Measurements from ENCODE around the gene MED13L.
"Not testable (repeated sequence)": the region's sequence is repeated elsewhere in the genome, so short reads cannot be mapped to it uniquely, and the experiment has no call there.

The MED13L gene

DNA sequence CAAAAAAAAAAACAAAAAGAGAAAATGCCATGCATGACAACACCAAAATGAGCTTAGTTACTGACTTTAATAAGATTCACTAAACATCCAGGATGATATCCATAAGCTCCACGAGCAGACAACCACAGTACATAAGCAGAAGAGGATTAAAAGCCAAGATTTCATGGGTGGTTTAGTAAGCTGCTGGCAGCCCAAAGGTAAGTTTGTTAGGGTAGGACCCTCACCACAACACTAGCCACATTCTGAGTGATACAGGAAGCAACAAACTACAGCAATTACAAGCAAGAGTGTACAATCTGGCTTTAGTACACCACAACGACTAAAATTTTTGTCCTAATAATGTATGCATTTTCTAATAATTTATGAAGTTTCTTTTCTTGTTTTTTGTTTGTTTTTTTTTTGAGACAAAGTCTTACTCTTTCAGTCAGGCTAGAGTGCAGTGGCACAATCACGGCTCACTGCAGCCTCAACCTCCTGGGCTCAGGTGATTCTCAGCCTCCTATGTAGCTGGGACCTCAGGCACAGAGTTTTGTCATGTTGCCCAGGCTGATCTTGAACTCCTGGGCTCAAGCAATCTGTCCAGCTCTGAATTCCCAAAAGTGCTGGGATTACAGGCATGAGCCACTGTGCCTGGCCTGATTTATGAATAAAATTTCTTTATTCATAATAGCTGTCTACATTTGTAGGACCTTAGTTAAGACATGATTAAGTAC is 221.4 kb downstream of the MED13L start:
- DNase-seq = no peak
- peak; percentile 55 for ATAC-seq

DNA sequence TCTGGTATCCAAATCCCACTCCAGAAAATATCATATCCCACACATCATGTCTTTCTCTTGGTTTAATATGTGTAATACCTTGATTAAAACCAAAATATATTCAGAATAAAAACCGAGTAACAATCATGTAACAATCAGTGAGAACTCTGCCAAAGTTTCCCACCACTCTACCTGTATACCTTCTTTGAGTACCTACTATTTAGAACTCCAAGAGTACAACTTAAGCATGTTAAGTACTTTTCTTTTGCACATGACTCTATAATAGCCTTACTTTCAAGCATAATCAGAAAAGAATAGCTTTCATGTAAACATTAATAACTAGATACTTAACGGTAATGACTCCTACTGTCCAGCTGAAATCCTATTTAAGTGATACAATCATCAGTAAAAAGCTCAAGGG is 223.2 kb downstream of the MED13L start:
- DNase-seq = no peak
- no peak for ATAC-seq

DNA sequence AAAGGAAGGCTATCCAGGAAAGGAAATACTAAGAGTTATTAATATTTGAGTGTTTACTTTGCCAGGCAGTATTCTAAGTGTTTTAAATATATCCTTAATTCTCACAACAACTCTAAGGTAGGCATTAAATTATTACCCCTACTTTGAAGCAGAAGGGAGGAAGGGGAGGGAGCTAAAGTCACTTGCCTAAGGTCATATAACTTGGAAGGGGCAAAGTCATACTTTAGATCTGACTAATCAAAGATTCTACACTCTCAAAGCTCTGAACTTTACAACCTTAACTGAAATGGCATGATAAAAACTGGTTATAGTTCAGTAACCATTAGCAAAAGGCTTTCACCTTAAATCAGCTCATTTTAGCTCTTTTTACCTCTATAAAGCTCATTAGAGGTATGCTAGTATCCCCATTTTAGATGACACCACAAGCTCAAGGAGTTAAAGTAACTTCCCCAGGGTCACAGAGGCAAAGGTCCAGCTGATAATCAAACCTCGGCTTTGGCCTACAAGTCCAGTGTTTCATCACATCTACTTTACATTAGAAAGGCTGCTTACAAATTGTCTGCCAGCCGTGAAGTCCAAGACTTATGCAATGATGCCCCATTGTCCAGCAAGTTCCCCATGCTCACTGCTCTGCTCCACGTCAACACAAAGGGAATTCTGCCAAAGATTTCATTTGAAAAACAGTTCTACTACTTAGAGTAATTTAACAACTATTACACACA is 223.9 kb downstream of the MED13L start:
- DNase-seq = no peak

DNA sequence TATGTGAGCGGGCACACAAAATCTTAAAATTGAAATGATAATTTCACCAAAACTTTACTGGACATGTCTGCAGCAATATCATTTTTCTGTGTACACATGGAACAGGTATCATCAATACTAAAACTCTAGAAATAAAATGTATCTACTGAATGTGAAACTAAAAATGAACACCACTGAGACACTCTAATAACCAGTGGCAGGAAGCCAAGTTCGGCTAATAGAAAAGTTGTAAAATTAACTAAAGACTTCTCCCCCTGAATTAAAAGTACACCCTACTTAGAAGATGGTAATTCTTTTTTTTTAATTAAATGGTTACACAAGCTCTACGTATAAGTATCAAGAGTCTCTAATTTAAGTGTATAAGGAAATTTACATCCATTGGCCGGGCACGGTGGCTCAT is 227.2 kb downstream of the MED13L start:
- ATAC-seq (no peak), DNase-seq (no peak)

More for the DNA sequence above, 223.9 kb downstream of the MED13L start:
- ATAC-seq = peak; percentile 55

DNA sequence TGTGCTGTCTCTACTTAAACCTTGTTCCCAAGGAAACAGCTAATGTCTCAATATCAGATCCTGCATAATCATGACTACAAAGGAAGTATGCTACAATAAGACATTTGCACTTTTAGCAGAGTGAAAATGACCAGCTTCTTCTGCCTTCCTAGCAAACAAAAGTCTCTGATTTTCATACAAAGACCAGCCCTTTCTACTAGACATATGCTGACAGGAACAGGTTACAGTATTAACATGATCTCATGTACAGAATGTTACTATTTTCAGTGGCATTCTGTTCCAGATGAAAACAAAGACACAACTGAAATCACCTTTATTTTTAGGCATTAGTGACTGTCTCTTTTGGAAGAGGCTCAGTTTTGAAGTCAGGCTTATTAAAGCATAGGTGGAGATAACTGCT is 228.6 kb downstream of the MED13L start:
- DNase-seq (no peak), ATAC-seq (no peak)

DNA sequence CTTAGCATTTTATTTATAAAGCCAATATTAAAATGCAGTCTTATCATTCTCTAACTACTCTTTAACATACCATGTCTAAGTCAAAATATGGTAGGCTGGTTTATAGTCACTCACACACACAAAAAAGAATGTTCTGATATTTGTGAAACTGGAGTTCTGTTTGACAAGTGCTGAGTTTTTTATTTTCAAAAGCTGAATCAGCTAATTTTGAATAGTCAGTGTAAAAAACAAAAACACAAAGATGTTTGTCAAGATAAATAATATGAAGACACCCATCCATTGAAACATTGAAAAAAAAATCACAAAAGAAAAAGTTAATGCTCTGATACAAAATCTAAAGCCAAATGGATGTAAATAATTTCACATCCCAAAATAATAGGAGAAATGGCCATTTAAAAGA is 231.5 kb downstream of the MED13L start:
- DNase-seq (no peak), ATAC-seq (no peak)

DNA sequence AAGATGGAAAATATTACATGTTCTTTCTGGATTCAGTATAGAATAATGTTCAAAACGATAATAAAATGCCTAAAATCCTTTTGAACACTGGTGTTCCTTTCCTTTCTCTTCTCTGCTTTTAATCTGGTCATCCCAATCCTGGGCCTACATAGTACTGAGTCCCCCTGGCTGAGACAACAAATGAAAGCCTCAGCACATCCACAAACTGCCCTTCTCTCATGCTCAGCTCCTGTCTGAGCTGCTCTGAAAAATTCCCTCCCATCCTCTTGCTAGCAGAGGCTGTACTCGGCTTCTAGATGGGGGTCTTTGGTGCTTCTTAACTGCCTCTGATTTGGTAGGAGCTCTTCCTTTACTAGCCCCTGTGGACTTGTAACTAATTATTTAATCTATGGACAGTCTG is 232.3 kb downstream of the MED13L start:
- ATAC-seq = no peak
- no peak for DNase-seq

DNA sequence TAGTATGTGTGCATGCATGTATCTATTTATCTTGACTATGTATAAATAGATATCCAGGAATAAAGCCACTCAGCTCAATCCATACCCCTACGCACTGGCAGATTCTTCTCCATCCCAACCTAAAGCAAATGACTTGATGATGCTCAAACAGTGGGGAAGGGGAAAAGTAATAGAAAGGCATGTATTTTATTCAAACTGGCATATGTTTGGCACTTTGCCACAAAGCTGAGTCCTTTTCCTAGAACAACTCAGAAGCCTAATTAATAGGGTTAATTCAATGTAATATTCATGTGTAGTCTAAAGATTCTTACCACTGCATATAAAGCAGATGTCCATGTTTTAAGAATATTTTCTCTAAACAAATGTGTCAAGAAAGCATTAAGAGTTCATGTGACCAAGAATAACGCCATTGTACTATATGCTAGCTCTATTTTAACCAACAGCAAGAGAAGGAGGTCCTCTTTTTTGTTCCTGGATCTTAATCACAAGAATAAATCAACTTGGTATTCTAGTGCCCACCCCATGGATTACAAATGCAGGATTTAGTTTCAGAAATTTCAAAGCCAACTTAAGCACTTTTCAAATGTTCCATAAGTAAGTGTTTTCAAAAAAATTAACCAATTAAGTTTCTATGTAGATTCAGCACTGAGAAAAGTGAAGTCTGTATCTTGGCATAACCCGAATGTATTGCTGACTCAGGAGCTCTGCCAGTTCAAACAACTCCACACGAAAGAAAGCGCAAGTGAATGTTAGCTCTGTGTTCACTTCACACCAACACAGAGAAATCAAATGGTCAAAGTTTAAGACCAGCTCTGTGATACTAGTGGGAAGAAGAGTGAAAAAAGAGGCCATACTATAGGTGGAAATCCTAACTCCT is 233.6 kb downstream of the MED13L start:
- no peak for DNase-seq
- ATAC-seq = no peak

DNA sequence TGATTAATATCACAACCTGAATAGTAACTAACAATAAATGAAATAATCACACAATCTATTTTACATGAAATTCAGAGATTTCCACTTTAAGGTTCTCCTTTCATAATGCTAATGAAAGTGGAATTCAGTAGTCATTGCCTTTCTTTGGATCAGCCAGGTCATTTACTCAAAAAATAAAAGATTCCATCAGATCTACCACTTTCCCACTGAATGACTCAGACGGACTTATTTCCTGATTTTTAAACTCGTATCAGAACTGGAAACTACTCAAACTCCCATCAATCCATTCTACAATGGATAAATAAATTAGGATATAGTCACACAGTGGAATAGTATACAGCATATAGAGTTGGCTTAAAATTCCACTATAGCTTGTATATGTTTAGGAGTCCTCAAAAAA is 237.1 kb downstream of the MED13L start:
- ATAC-seq = no peak
- no peak for DNase-seq

DNA sequence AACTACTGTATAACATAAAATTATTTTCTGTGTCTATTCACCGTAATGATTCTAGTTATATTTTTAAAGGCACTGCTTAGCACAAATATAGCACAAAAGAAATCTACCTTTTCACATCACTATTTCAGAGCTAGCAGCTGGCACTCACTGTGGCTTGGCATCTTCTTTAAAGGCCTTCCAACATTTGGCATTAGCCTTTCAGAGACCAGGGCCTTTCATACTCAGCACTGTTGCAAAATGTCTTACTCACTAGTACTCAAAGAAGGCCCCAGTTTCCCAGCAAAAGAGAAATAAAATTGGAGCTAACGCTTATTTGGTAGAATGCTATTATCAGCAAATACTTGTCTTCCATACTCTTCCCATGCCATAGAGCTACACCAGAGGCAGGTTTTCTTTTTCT is 238.4 kb downstream of the MED13L start:
- no peak for ATAC-seq
- no peak for DNase-seq

DNA sequence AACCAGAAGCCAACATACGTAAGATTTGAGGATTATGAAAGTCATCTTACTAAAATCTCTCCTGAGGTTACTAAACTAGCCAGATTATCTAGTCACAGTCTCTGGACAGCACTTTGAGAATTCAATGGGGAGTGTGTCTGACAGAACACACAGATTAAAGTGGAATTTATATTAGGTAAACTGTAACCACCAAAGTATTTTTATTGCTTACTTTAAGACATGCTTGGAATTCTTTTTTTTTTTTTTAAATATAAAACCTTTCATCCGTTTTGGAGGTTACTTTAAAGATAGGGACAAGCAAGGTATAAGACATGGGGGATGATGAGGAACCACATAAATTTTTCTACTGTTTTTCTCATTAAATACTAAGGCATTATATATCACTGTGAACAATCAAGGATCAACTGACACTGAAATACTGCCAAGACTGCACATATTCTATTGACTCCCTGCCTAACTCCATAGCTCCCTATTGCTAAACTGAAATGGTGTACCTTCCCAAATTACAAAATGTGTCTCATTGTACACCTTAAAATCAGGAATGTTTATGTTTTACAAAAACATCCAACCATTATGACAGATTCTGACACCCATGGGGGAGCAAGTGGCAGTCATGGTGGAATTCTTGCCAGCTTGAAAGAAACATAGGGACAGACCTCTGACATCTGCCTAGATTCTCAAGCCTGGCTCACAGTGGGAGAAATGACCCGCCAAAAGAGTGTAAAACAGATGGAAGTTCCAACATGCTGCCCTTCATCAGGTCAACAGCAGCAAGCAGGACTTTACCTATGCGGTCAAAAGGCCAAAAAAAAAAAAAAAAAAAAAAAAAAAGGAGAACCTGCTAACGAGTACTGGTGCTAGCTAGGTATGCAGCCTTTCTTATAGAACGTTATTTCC is 239.3 kb downstream of the MED13L start:
- ATAC-seq = no peak
- DNase-seq = no peak

DNA sequence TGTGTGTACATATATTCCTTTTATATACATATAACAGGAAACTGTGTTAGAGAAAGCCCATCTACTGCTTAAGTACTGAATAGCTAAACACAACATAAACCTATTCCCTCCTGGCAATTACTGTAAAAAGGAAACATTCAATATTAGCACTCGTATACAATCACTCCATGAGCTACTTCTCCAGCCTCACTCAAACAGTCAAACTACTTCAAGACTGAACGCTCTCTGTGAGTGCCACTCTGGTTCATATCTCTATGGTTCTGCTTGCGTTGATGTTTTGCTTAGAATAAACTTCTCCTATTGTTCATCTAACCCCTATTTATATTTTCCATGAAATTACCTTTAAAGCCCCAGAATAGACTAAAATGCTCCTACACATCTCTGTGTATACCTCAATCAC is 243.7 kb downstream of the MED13L start:
- DNase-seq (no peak), ATAC-seq (no peak)

DNA sequence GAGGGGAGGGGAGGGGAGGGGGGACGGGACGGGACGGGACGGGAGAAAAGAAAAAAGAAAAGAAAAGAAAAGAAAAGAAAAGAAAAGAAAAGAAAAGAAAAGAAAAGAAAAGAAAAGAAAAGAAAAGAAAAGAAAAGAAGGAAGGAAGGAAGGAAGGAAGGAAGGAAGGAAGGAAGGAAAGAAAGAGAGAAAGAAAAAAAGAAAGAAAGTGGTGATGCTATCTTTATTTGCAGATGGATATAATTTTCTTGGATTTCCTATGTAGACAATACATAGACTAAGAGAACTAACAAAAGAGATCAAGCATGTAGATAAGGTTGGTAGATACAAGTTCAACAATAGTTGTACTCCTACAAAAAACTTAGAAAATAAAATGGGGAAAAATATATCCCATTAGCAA is 245.9 kb downstream of the MED13L start:
- not testable (repeated sequence) for DNase-seq, ATAC-seq

DNA sequence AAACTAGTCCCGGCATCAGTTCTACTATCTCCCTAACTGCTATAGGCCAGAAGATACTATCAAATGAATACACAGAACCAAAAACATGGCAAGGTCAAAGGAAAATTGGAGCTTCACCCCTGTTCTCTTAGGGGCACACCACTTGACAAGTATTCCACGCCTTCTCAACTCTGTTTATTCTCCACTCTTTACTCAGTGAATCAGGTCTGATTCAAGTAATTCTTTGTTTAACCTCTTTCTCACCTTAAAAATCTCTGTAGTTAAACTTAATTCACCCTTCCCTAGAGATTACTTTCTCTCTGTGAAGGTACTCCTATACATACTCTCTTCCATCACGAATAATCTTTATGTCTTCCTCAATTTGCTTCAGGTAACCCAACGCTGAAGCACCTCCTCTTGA is 248.9 kb downstream of the MED13L start:
- ATAC-seq = no peak
- no peak for DNase-seq

DNA sequence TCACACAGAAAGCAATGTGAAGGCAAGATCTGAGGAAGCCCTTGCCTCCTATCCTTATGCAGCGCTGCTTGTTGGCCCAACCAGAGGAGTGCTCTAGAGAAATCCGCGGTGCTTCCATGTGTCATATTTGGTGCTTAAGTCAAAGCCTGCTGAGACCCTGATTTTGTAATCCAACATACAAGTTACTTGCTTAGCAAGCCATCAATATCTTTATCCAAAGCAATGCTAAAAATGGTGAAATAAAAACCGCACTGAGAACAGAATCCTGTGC is 250.0 kb downstream of the MED13L start:
- DNase-seq (no peak), ATAC-seq (no peak)

DNA sequence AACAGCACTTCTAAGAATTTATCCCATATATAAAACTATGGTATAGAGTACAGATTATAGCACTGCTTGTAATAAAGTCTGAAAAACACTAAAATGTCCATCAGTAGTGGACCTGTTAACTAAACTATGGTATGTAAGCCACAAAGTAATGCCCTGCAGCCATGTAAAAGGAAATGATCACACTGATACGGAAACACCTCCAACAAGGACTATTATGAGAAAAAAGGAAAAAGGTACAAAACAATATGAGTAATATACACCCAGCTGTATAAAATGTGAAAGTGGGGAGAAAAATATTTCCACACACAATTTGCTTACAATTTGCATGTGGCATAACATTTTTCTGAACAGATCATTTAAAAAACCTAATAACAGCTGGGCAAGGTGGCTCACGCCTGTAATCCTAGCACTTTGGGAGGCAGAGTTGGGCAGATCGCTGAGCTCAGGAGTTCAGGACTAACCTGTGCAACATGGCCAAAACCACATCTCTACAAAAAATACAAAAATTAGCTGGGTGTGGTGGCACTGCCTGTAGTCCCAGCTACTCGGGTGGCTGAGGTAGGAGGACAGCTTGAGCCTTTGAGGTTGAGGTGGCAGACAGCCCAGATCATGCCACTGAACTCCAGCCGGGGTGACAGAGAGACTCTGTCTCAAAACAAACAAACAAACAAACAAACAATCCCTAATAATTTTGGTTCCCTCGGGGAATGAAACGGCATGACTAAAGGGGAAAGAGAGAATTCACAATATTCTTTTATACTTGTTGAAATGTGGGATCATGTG is 250.5 kb downstream of the MED13L start:
- ATAC-seq (peak; percentile 65), DNase-seq (no peak)

DNA sequence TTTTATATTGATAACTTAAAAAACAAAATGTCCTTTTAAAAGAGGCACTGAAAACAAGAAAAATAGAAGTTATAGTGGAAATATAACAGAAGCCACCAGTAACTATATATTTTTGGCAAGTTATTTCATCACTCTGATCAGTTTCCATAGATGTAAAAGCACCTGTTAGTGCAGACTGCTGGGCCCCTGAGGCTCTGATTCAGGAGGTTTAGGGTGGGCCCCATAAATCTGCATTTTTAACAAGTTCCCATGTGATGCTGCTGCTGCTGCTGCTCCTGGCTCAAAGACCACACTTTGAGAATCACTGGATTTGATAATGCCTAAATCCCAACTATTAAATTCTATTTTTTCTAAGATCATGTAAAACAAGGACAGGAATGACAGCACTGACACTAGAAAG is 251.1 kb downstream of the MED13L start:
- peak; percentile 66 for ATAC-seq
- peak; percentile 6 for DNase-seq

DNA sequence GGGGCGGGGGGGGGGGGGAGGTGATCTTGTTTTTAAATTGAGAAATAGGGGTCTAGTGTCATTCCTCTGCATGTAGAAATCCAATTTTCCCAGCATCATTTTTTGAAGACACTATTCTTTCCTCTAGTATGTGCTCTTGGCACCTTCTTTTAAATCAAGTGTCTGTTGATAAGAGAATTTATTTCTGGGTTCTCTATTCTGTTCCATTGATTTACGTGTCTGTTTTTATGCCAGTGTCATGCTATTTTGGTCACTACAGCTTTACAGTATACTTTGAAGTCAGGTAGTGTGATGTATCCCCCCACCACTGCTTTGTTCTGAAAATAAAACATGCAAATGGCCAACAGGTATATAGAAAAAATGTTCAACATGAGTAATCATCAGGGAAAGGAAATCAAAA is 252.7 kb downstream of the MED13L start:
- ATAC-seq (no peak), DNase-seq (no peak)

DNA sequence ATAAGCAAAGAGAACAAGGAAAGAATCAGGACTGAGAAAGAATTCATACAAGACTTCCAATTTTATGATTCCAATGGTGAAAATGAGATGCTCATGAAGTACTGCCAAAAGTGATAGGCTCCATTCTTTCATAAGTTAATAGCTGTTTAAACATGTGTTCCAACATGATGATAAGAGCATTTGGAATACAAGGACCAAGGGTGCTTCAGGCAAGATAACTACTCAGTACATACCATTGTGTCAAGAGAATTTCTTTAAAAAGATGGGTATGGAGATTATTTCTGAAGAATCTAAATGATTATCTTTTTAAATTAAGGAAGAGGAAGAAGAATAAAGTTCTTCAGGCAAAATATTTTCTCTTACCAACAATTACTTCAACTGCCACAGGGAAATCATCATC is 258.1 kb downstream of the MED13L start:
- ATAC-seq (no peak), DNase-seq (no peak)

DNA sequence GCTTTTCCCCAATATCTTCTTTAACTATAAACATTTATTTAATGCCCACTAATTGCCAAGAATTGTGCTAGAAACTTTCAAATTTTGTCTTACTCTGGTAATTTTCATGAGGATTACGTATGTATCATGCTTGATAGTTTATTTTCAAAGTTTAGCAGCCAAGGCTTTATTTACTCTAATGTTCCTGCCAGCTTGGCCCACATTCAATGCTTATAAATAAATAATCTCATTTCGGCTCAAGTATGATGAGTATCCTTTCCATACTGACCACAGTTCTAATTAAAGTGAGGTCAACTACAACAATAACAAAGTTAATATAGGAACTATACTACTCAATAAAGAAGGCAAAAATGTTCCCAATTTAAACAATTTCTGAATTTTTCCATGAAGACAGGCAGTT is 259.2 kb downstream of the MED13L start:
- ATAC-seq (no peak), DNase-seq (no peak)

DNA sequence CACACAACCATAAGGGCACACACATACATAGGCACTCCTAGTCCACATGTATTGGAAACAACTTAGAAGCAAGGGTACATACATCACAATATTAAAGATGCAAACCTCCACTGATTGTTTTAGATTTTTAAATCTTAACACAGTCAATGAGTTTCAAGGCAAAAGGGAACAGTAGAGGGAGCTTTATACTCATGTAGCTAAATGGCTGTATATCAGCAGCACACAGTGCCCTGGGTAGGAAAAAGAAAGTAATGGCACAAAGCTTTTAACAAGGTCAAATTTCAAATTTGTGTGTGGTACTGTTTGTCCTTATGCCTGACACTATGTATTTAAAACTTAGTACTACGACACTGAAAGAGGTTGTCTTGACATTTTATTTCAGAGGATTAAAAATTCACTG is 262.0 kb downstream of the MED13L start:
- ATAC-seq = peak; percentile 71

More for the DNA sequence above, 262.0 kb downstream of the MED13L start:
- no peak for DNase-seq

Measured in stimulated activated naive CD8-positive, alpha-beta T cell treated with anti-CD3 and anti-CD28 coated beads, Interleukin-15, Interleukin-2, amounts not matched to agents 100 U/mL and 50 U/mL, for 24 hours (primary cell).